Astrocyte (in vitro differentiated cells and primary cell): Measurements from ENCODE around the gene SLC8A2. TPM values are rescaled to one million over a fixed set of nuclear protein-coding genes. Genes with fewer than 3 reads are reported as not detected.
A peak's percentile ranks its signal among the peaks of the same experiment; 100 is the strongest.

ENCODE experiments used
- DNase-seq: peaks from one replicate; pipeline ENCODE4 v3.0.0-alpha.2; 2010; ENCODE audit warnings: low read depth
- FAIRE-seq: peaks from 2 replicates; lab custom pipeline; 2011; peaks lifted over from hg19 to GRCh38; lab: Jason Lieb, UNC
- H2AFZ ChIP-seq: 2 replicates; pipeline ENCODE4 v1.6.0; 2012; ENCODE audit warnings: low read depth, low read length, inconsistent platforms
- H3K27ac ChIP-seq: 2 replicates; pipeline ENCODE4 v1.5.1; 2011; ENCODE audit warnings: low read depth, low read length, inconsistent platforms
- H3K27me3 ChIP-seq: 2 replicates; pipeline ENCODE4 v1.6.0; 2011; ENCODE audit warnings: low read length, inconsistent platforms; ENCODE audit not compliant: insufficient read depth
- H3K36me3 ChIP-seq: 2 replicates; pipeline ENCODE4 v1.5.1; 2011; ENCODE audit warnings: low read length, inconsistent platforms; ENCODE audit not compliant: insufficient read depth
- H3K4me1 ChIP-seq: 2 replicates; pipeline ENCODE4 v1.5.1; 2011; ENCODE audit warnings: low read length, inconsistent platforms; ENCODE audit not compliant: insufficient read depth
- H3K4me2 ChIP-seq: 2 replicates; pipeline ENCODE4 v1.6.0; 2012; ENCODE audit warnings: low read length, inconsistent platforms
- H3K4me3 ChIP-seq: 2 replicates; pipeline ENCODE4 v1.5.1; 2011; ENCODE audit warnings: low read depth, mild to moderate bottlenecking, low read length, inconsistent platforms; ENCODE audit not compliant: insufficient read depth
- H3K79me2 ChIP-seq: 2 replicates; pipeline ENCODE4 v1.6.0; 2012; ENCODE audit warnings: mild to moderate bottlenecking, low read length, inconsistent platforms; ENCODE audit not compliant: insufficient read depth
- H3K9ac ChIP-seq: 2 replicates; pipeline ENCODE4 v1.6.0; 2012; ENCODE audit warnings: mild to moderate bottlenecking, low read length, inconsistent platforms
- H3K9me3 ChIP-seq: 2 replicates; pipeline ENCODE4 v1.5.1; 2012; ENCODE audit warnings: low read depth, mild to moderate bottlenecking, low read length, inconsistent platforms; ENCODE audit not compliant: insufficient read depth
- H4K20me1 ChIP-seq: 2 replicates; pipeline ENCODE4 v1.6.0; 2012; ENCODE audit warnings: low read length, inconsistent platforms; ENCODE audit not compliant: insufficient read depth
- H3K27ac Mint-ChIP-seq: one replicate; pipeline ENCODE4 v1.8.0; 2021; ENCODE audit warnings: mild to moderate bottlenecking, mixed read lengths; ENCODE audit not compliant: unreplicated experiment
- H3K27me3 Mint-ChIP-seq: one replicate; pipeline ENCODE4 v1.8.0; 2021; ENCODE audit warnings: low read depth, mixed read lengths; ENCODE audit not compliant: unreplicated experiment
- H3K36me3 Mint-ChIP-seq: one replicate; pipeline ENCODE4 v1.8.0; 2021; ENCODE audit warnings: low read depth, mixed read lengths; ENCODE audit not compliant: unreplicated experiment
- H3K4me1 Mint-ChIP-seq: one replicate; pipeline ENCODE4 v1.8.0; 2021; ENCODE audit warnings: low read depth, mixed read lengths; ENCODE audit not compliant: unreplicated experiment
- H3K4me3 Mint-ChIP-seq: one replicate; pipeline ENCODE4 v1.8.0; 2021; ENCODE audit warnings: mild to moderate bottlenecking, moderate library complexity, mixed read lengths; ENCODE audit not compliant: unreplicated experiment
- H3K9me3 Mint-ChIP-seq: one replicate; pipeline ENCODE4 v1.8.0; 2021; ENCODE audit warnings: mild to moderate bottlenecking, mixed read lengths; ENCODE audit not compliant: unreplicated experiment
- CTCF ChIP-seq: IDR thresholded peaks from 2 replicates; pipeline ENCODE4 v1.5.1; 2011; ENCODE audit warnings: low read depth, mild to moderate bottlenecking, inconsistent platforms, low read length, moderate library complexity; ENCODE audit not compliant: insufficient read depth
- EZH2 ChIP-seq: IDR thresholded peaks from 2 replicates; pipeline ENCODE4 v1.6.1; 2012; ENCODE audit warnings: mild to moderate bottlenecking, low read length, inconsistent platforms; ENCODE audit not compliant: insufficient read depth
- total RNA-seq: library from RNA; stranded (reverse); gene quantifications from 2 replicates; pipeline ENCODE4 v1.2.1, GENCODE V29; 2021

The SLC8A2 gene
- total RNA-seq, 1 donor from 2014 or later = 3.3 TPM

- peaks cover 38% of the 10 kb centered on the region for H3K27me3 ChIP-seq
- FAIRE-seq = no peak
- H3K4me1 Mint-ChIP-seq = peaks cover 18% of the 10 kb centered on the region
Observed at GRCh38 chr19:47416643-47416985, 55.1 kb downstream of the SLC8A2 start.

GRCh38 chr19:47415953-47416642 is 55.6 kb downstream of the SLC8A2 start:
- no peak for FAIRE-seq
- Mint-ChIP-seq H3K4me1 (peaks cover 14% of the 10 kb centered on the region), H3K27me3 (peaks cover 2% of the 10 kb centered on the region), H3K36me3 (peaks cover 24% of the 10 kb centered on the region), H3K4me3 (peak overlapping the region; percentile 60), H3K27ac (peak overlapping the region; percentile 24), H3K9me3 (no peaks in the 10 kb centered on the region)
- Histone ChIP-seq H3K9me3 (no peaks in the 10 kb centered on the region), H3K4me1 (no peaks in the 10 kb centered on the region), H2AFZ (no peak overlapping the region), H3K79me2 (no peaks in the 10 kb centered on the region), H3K27ac (no peak overlapping the region), H3K27me3 (peaks cover 33% of the 10 kb centered on the region), H4K20me1 (peaks cover 29% of the 10 kb centered on the region), H3K36me3 (no peaks in the 10 kb centered on the region), H3K4me2 (no peak overlapping the region), H3K9ac (no peak overlapping the region), H3K4me3 (no peak overlapping the region)
- DNase-seq = no peak
- TF ChIP-seq EZH2 (no peak), CTCF (no peak)

More at GRCh38 chr19:47416643-47416985, 55.1 kb downstream of the SLC8A2 start:
- Mint-ChIP-seq H3K4me3 (no peak overlapping the region), H3K36me3 (peaks cover 24% of the 10 kb centered on the region), H3K9me3 (no peaks in the 10 kb centered on the region), H3K27ac (no peak overlapping the region), H3K27me3 (peaks cover 4% of the 10 kb centered on the region)
- no peak overlapping the region for H3K9ac ChIP-seq
- no peak overlapping the region for H2AFZ ChIP-seq
- no peaks in the 10 kb centered on the region for H3K9me3 ChIP-seq
- TF ChIP-seq EZH2 (no peak), CTCF (no peak)
- H3K4me1 ChIP-seq = no peaks in the 10 kb centered on the region
- H3K4me3 ChIP-seq = no peak overlapping the region
- H3K4me2 ChIP-seq = no peak overlapping the region
- DNase-seq = no peak
- peaks cover 29% of the 10 kb centered on the region for H4K20me1 ChIP-seq
- no peaks in the 10 kb centered on the region for H3K36me3 ChIP-seq
- no peak overlapping the region for H3K27ac ChIP-seq
- H3K79me2 ChIP-seq = no peaks in the 10 kb centered on the region

GRCh38 chr19:47414469-47414868 is 57.2 kb downstream of the SLC8A2 start:
- peaks cover 2% of the 10 kb centered on the region for H3K27me3 Mint-ChIP-seq
- H3K4me3 Mint-ChIP-seq = no peak overlapping the region
- peaks cover 29% of the 10 kb centered on the region for H4K20me1 ChIP-seq
- no peaks in the 10 kb centered on the region for H3K9me3 Mint-ChIP-seq
- no peak overlapping the region for H3K27ac Mint-ChIP-seq
- H3K4me1 Mint-ChIP-seq = peaks cover 6% of the 10 kb centered on the region
- H3K36me3 ChIP-seq = no peaks in the 10 kb centered on the region
- DNase-seq (no peak), FAIRE-seq (no peak)
- no peak overlapping the region for H3K27ac ChIP-seq
- H3K4me1 ChIP-seq = no peaks in the 10 kb centered on the region
- H3K4me2 ChIP-seq = no peak overlapping the region
- H3K36me3 Mint-ChIP-seq = peaks cover 24% of the 10 kb centered on the region
- no peak overlapping the region for H3K4me3 ChIP-seq
- no peaks in the 10 kb centered on the region for H3K9me3 ChIP-seq
- H2AFZ ChIP-seq = no peak overlapping the region
- TF ChIP-seq CTCF (no peak), EZH2 (no peak)
- peaks cover 23% of the 10 kb centered on the region for H3K27me3 ChIP-seq
- no peak overlapping the region for H3K9ac ChIP-seq
- no peaks in the 10 kb centered on the region for H3K79me2 ChIP-seq
